ENCODE measurements around the gene NRIP2. TPM values are rescaled to one million over a fixed set of nuclear protein-coding genes. Genes with fewer than 3 reads are reported as not detected.

The NRIP2 gene
- total RNA-seq, 4 donors from 2014 or later = not detected

- no peak for DNase-seq
- H3K4me3 ChIP-seq = no peak overlapping the region
- H3K36me3 ChIP-seq = peaks cover 0 to 54% (median 0%) of the 10 kb centered on the region in 3 donors
- no peak overlapping the region for H3K27ac ChIP-seq
- no peaks in the 10 kb centered on the region for H3K9me3 ChIP-seq
- peaks cover 4 to 18% (median 8%) of the 10 kb centered on the region in 4 donors for H3K4me1 ChIP-seq
- H3K27me3 ChIP-seq = no peaks in the 10 kb centered on the region
- TF ChIP-seq POLR2A (IDR thresholded peaks at IDR 0.05) = no peak
- TF ChIP-seq CTCF (IDR thresholded peaks at IDR 0.05) = no peak
Measured at GRCh38 chr12:2797721-2798418, 37.0 kb downstream of the NRIP2 start.

- Histone ChIP-seq H3K4me1 (peaks cover 4 to 18% (median 8%) of the 10 kb centered on the region in 4 donors), H3K9me3 (no peaks in the 10 kb centered on the region), H3K36me3 (peaks cover 0 to 38% (median 0%) of the 10 kb centered on the region in 3 donors), H3K27me3 (no peaks in the 10 kb centered on the region), H3K27ac (peak overlapping the region; percentile 76 to 91 (median 83)), H3K4me3 (peak overlapping the region; percentile 69 to 97 (median 82))
- DNase-seq = no peak
- TF ChIP-seq CTCF (IDR thresholded peaks at IDR 0.05) (peak in 2 of 6 experiments; percentile 15), POLR2A (IDR thresholded peaks at IDR 0.05) (no peak)
Measured at GRCh38 chr12:2796187-2796666, 38.6 kb downstream of the NRIP2 start.

GRCh38 chr12:2795291-2796186 is 39.3 kb downstream of the NRIP2 start:
- TF ChIP-seq POLR2A (IDR thresholded peaks at IDR 0.05) (peak; percentile 36 to 43), CTCF (IDR thresholded peaks at IDR 0.05) (peak in 1 of 6 experiments; percentile 7)

GRCh38 chr12:2794736-2795289 is 40.0 kb downstream of the NRIP2 start, which contains the start of gene FKBP4:
Gene FKBP4 (plus strand): TSS chr12:2794970. CDS start chr12:2795140, 170 bp downstream.
- Histone ChIP-seq H3K4me3 (peak within 1 kb of the TSS; percentile 69 to 97 (median 82)), H3K27me3 (no peaks in the 10 kb centered on the region), H3K9me3 (no peaks in the 10 kb centered on the region), H3K4me1 (peaks cover 4 to 18% (median 8%) of the 10 kb centered on the region in 4 donors), H3K36me3 (peaks cover 0 to 24% (median 0%) of the 10 kb centered on the region in 3 donors), H3K27ac (peak within 1 kb of the TSS; percentile 76 to 91 (median 83))
- peak; percentile 92 to 97 (median 94) for DNase-seq
- TF ChIP-seq CTCF (IDR thresholded peaks at IDR 0.05) (no peak), POLR2A (IDR thresholded peaks at IDR 0.05) (peak; percentile 75 to 89)

More at GRCh38 chr12:2795291-2796186, 39.3 kb downstream of the NRIP2 start:
- Histone ChIP-seq H3K36me3 (peaks cover 0 to 31% (median 0%) of the 10 kb centered on the region in 3 donors), H3K4me1 (peaks cover 4 to 18% (median 8%) of the 10 kb centered on the region in 4 donors), H3K9me3 (no peaks in the 10 kb centered on the region), H3K27me3 (no peaks in the 10 kb centered on the region), H3K4me3 (peak overlapping the region; percentile 69 to 97 (median 82)), H3K27ac (peak overlapping the region; percentile 76 to 91 (median 83))
- peak; percentile 81 to 90 (median 88) for DNase-seq

- Histone ChIP-seq H3K9me3 (no peaks in the 10 kb centered on the region), H3K4me1 (peaks cover 4 to 18% (median 8%) of the 10 kb centered on the region in 4 donors), H3K27me3 (no peaks in the 10 kb centered on the region), H3K4me3 (peak overlapping the region; percentile 69 to 97 (median 82)), H3K27ac (peak overlapping the region; percentile 60 to 91 (median 83)), H3K36me3 (peaks cover 0 to 18% (median 0%) of the 10 kb centered on the region in 3 donors)
- TF ChIP-seq POLR2A (IDR thresholded peaks at IDR 0.05) (no peak), CTCF (IDR thresholded peaks at IDR 0.05) (no peak)
- DNase-seq = peak in 2 of 3 donors; percentile 28 to 55
Measured at GRCh38 chr12:2794191-2794735, 40.6 kb downstream of the NRIP2 start.

Measured in Peyer's patch (tissue), 4 donors.